Stomach (tissue), 9 donors: ENCODE data around the gene MED25. TPM values are rescaled to one million over a fixed set of nuclear protein-coding genes. Genes with fewer than 3 reads are reported as not detected.
A peak's percentile ranks its signal among the peaks of the same experiment; 100 is the strongest.

Experiments used
- DNase-seq, 2 donors: peaks; one replicate each; pipeline versions ENCODE4 v3.0.0 to v3.0.0-alpha.2; 2013 to 2019
- H3K27ac ChIP-seq, 5 donors: fragments of 200-600 bp in 4 of 5; sonication (generic) in 4 of 5; one replicate each; pipeline ENCODE4 v1.5.1; 2013 to 2019; ENCODE audit warnings: mild to moderate bottlenecking in 1 of 5, moderate library complexity in 1 of 5
- H3K27me3 ChIP-seq, 3 donors: fragments of 200-600 bp; sonication (generic); one replicate each; pipeline ENCODE4 v1.5.1; 2017 to 2019; ENCODE audit warnings: mixed run types in 1 of 3
- H3K36me3 ChIP-seq, 4 donors: fragments of 200-600 bp; sonication (generic); 1 replicate in 3 of 4; 2 replicates in 1 of 4; pipeline ENCODE4 v1.5.1; 2016 to 2019
- H3K4me1 ChIP-seq, 4 donors: fragments of 200-600 bp; sonication (generic); one replicate each; pipeline ENCODE4 v1.5.1; 2016 to 2019
- H3K4me3 ChIP-seq, 4 donors: fragments of 200-600 bp; sonication (generic) in 3 of 4; one replicate each; pipeline ENCODE4 v1.5.1; 2016 to 2019; ENCODE audit warnings: mild to moderate bottlenecking in 1 of 4
- H3K9me3 ChIP-seq, 4 donors: fragments of 200-600 bp; sonication (generic); one replicate each; pipeline ENCODE4 v1.5.1; 2016 to 2019
- CTCF ChIP-seq, 7 experiments: fragments of 450-650 bp in 4 of 7; fragments of 200-600 bp in 3 of 7; sonication (generic) in 3 of 7; IDR thresholded peaks; one replicate each; pipeline ENCODE4 v1.5.1; 2016 to 2019; ENCODE audit warnings: antibody characterized with exemption in 7 of 7, control low read depth in 2 of 7, mild to moderate bottlenecking in 1 of 7
- EP300 ChIP-seq: sonication (generic); formaldehyde crosslinking; IDR thresholded peaks from one replicate; pipeline ENCODE4 v1.6.1; 2017; ENCODE audit warnings: antibody characterized with exemption
- POLR2A ChIP-seq, 4 donors: fragments of 450-650 bp; IDR thresholded peaks; one replicate each; pipeline ENCODE4 v1.6.1; 2016; ENCODE audit warnings: antibody characterized with exemption in 4 of 4, control low read depth in 2 of 4, mild to moderate bottlenecking in 1 of 4, moderate library complexity in 1 of 4
- POLR2AphosphoS5 ChIP-seq, 3 donors: sonication (generic); formaldehyde crosslinking; IDR thresholded peaks; one replicate each; pipeline ENCODE4 v1.6.1; 2016; ENCODE audit warnings: antibody characterized with exemption in 3 of 3
- WGBS, 5 donors: extraction: QIAGEN DNeasy Blood & Tissue Kit in 3 of 5; methylation state at CpG; one replicate each; pipeline versions ENCODE4 v1.1.5 to v1.1.7; 2013 to 2018; 5-methylcytosine and 5-hydroxymethylcytosine counted together
- intact Hi-C: fragments of 100-400 bp; cut with DNase I; formaldehyde crosslinking; loops from one replicate; pipeline ENCODE4 v1.15.1; 2023; ENCODE audit warnings: low total_unique reads
- polyA plus RNA-seq, 3 donors: library from polyadenylated mRNA; stranded (reverse); fragments of 200-250 nt; gene quantifications; one replicate each; pipeline ENCODE4 v1.2.3, GENCODE V29; 2013
- total RNA-seq, 5 donors: library from RNA; depleted of rRNA; stranded (reverse); fragments of >200 nt; gene quantifications; one replicate each; pipeline versions ENCODE4 v1.1.0 to v1.2.3, GENCODE V29; 2014 to 2016
- donor health status: healthy with polysubstance abuse.
- donor health status: Bipolar disorder and iron deficiency.
- donor health status: healthy.

The MED25 gene
- total and polyA plus RNA-seq, 8 donors, result 18.0 to 387 (median 57.6) TPM

DNA sequence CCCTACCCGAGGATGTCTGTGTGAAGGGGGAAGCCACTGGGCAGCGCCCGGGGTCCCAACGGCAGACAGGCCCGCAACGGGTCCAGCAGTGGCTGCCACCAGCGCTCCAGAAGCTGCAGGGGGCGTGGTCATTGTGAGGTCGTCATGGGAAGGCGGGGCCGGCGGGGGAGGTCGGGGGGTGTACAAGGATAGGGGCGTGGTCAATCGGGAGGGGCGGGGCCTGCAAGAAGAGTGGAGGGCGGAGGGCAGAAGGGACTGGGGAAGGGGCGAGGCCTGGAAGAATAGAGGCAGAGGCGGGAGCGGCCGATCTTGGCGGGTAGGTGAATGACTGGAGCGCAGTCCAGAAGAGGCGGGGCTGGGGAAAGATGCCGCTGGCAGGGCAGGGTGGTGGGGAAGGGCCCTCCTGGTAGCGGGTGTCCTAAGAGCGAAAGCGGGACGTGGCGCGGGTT lies 9.4 kb upstream of the MED25 start:
- intact Hi-C loops, result no loop called here
- Histone ChIP-seq H3K9me3 (no peaks in the 10 kb centered on the region), H3K4me1 (peaks cover 12 to 49% (median 37%) of the 10 kb centered on the region in 4 donors), H3K27me3 (no peaks in the 10 kb centered on the region), H3K36me3 (peaks cover 14 to 42% (median 40%) of the 10 kb centered on the region in 4 donors), H3K4me3 (peak overlapping the region; percentile 73 to 91 (median 80)), H3K27ac (peak overlapping the region; percentile 79 to 89 (median 86))
- peak; percentile 96 for DNase-seq
- TF ChIP-seq POLR2AphosphoS5 (IDR thresholded peaks at IDR 0.05) (peak in 1 of 3 donors; percentile 4), POLR2A (IDR thresholded peaks at IDR 0.05) (no peak)
- 1 to 8% (median 2%) methylated on average over 27 to 31 of the region's 31 CpGs for WGBS, 5 donors

DNA sequence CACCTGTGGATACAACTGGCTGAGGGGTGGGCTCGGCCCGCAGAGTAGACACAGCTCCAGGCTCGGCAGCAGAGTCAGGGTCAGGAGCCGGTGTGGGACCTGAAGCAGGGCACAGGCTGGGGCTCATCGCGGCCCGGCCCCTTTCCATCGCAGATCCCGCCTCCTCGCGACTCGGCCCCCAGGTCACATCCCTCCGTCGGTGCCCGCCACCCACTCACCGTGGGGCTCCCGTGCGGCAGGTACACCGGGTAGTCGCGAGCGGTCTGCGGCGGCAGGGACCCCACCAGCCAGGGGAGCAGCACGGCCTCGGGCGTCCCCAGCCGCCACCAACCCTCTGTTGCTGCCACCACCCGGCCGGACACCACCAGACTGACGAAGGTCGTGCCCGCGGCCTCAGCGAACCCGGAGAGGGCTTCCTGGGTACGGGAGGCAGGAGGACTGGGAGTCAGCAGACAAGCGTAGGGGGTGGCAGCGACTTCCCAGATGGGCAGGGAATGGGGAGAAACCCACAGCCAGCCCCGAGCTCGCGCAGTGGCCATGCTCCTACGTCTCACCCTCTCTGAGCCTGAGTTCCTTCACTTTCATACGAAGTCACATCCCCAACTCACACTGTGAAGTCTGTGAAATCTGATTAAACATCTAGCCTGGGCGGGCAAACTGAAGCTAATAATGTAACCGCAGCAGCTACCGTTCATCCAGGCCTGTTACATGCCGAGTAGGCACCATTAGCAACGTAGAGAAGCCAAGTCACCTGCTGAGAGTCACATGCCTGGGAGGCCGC lies 8.7 kb upstream of the MED25 start:
- peaks cover 12 to 56% (median 37%) of the 10 kb centered on the region in 4 donors for H3K4me1 ChIP-seq
- intact Hi-C loops, result no loop called here
- no peak for TF ChIP-seq POLR2A (IDR thresholded peaks at IDR 0.05)
- peak in 2 of 3 donors; percentile 13 to 19 for TF ChIP-seq POLR2AphosphoS5 (IDR thresholded peaks at IDR 0.05)
- no peak for TF ChIP-seq EP300
- no peak for TF ChIP-seq CTCF (IDR thresholded peaks at IDR 0.05)
- H3K27ac ChIP-seq, result peak overlapping the region; percentile 79 to 89 (median 86)
- no peaks in the 10 kb centered on the region for H3K27me3 ChIP-seq
- no peaks in the 10 kb centered on the region for H3K9me3 ChIP-seq
- H3K4me3 ChIP-seq, result peak overlapping the region; percentile 73 to 91 (median 80)
- 4 to 15% (median 10%) methylated on average over 16 to 50 of the region's 50 CpGs for WGBS, 5 donors
- peak; percentile 66 to 76 for DNase-seq
- H3K36me3 ChIP-seq, result peaks cover 14 to 36% (median 34%) of the 10 kb centered on the region in 4 donors

- TF ChIP-seq EP300 (no peak), POLR2A (IDR thresholded peaks at IDR 0.05) (no peak), CTCF (IDR thresholded peaks at IDR 0.05) (no peak)
- no peaks in the 10 kb centered on the region for H3K27me3 ChIP-seq
- peak overlapping the region; percentile 73 to 91 (median 80) for H3K4me3 ChIP-seq
- no peaks in the 10 kb centered on the region for H3K9me3 ChIP-seq
- H3K36me3 ChIP-seq, result peaks cover 8 to 30% (median 28%) of the 10 kb centered on the region in 4 donors
- 88 to 99% (median 94%) methylated on average over 5 of the region's 5 CpGs for WGBS, 5 donors
- intact Hi-C loops, result no loop called here
- no peak for DNase-seq
- peaks cover 12 to 56% (median 37%) of the 10 kb centered on the region in 4 donors for H3K4me1 ChIP-seq
- peak overlapping the region; percentile 79 to 89 (median 86) for H3K27ac ChIP-seq
These were observed 8.1 kb upstream of the MED25 start for GRCh38 chr19:49809941-49810389.

- TF ChIP-seq CTCF (IDR thresholded peaks at IDR 0.05), result no peak
- TF ChIP-seq POLR2AphosphoS5 (IDR thresholded peaks at IDR 0.05), result no peak
- TF ChIP-seq POLR2A (IDR thresholded peaks at IDR 0.05), result no peak
- TF ChIP-seq EP300, result no peak
- Histone ChIP-seq H3K4me3 (no peak overlapping the region), H3K36me3 (peaks cover 7 to 16% (median 14%) of the 10 kb centered on the region in 4 donors), H3K9me3 (no peaks in the 10 kb centered on the region), H3K27me3 (no peaks in the 10 kb centered on the region), H3K27ac (peak overlapping the region in 1 of 5 donors; percentile 92), H3K4me1 (peaks cover 12 to 48% (median 39%) of the 10 kb centered on the region in 4 donors)
- WGBS, 5 donors, result 89 to 98% (median 92%) methylated on average over 6 of the region's 6 CpGs
- intact Hi-C loops, result no loop called here
- no peak for DNase-seq
These were observed 6.8 kb upstream of the MED25 start for GRCh38 chr19:49811328-49811727.
